BE2C (cell line): Measurements from ENCODE around the gene SCNN1B.
"Not testable (repeated sequence)": the region's sequence is repeated elsewhere in the genome, so short reads cannot be mapped to it uniquely, and the experiment has no call there.

Experiments used
- DNase-seq: peaks from one replicate; pipeline ENCODE4 v3.0.0-alpha.2; 2020
- H3K27me3 ChIP-seq: fragments of 250-450 bp; sonication (Bioruptor Pico); 2 replicates; pipeline ENCODE4 v1.5.1; 2020; ENCODE audit warnings: mild to moderate bottlenecking
- H3K36me3 ChIP-seq: fragments of 250-450 bp; sonication (Bioruptor Pico); 2 replicates; pipeline ENCODE4 v1.5.1; 2020; ENCODE audit warnings: mild to moderate bottlenecking
- H3K4me1 ChIP-seq: fragments of 250-450 bp; sonication (Bioruptor Pico); 2 replicates; pipeline ENCODE4 v1.5.1; 2020
- H3K4me3 ChIP-seq: 2 replicates; pipeline ENCODE4 v1.5.1; 2011; ENCODE audit warnings: low read depth, low read length
- H3K9me3 ChIP-seq: fragments of 250-450 bp; sonication (Bioruptor Pico); 2 replicates; pipeline ENCODE4 v1.5.1; 2020
- TF ChIP-seq, protein P1 (sequence below): IDR thresholded peaks from 2 replicates; pipeline ENCODE4 v1.5.1; 2012; ENCODE audit warnings: mild to moderate bottlenecking, low read depth, low read length

Gene SCNN1B

DNA sequence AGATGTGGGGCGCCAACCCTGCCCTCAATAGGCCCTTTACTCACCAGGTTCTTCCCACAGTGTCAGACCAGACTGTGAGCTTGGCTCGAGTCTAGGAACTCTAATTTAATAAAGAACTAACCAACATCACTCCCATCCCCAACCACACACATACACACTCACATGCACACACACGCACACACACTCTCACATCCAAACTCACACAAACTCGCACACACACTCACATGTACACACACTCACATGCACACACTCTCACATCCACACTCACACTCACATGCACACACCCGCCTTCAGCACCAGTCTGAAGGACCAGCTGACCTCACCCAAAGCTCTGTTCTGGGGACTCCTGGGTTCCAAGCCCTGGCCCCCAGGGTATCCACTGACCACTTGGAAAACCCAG lies 87.1 kb downstream of the SCNN1B start:
- no peak for DNase-seq
- Histone ChIP-seq H3K4me1 (no peaks in the 10 kb centered on the region), H3K4me3 (no peak overlapping the region), H3K9me3 (no peaks in the 10 kb centered on the region), H3K27me3 (no peaks in the 10 kb centered on the region), H3K36me3 (peaks cover 6% of the 10 kb centered on the region; the same call in 1 of the 2 replicates)
- TF ChIP-seq, protein P1, sequence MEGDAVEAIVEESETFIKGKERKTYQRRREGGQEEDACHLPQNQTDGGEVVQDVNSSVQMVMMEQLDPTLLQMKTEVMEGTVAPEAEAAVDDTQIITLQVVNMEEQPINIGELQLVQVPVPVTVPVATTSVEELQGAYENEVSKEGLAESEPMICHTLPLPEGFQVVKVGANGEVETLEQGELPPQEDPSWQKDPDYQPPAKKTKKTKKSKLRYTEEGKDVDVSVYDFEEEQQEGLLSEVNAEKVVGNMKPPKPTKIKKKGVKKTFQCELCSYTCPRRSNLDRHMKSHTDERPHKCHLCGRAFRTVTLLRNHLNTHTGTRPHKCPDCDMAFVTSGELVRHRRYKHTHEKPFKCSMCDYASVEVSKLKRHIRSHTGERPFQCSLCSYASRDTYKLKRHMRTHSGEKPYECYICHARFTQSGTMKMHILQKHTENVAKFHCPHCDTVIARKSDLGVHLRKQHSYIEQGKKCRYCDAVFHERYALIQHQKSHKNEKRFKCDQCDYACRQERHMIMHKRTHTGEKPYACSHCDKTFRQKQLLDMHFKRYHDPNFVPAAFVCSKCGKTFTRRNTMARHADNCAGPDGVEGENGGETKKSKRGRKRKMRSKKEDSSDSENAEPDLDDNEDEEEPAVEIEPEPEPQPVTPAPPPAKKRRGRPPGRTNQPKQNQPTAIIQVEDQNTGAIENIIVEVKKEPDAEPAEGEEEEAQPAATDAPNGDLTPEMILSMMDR: no peak

DNA sequence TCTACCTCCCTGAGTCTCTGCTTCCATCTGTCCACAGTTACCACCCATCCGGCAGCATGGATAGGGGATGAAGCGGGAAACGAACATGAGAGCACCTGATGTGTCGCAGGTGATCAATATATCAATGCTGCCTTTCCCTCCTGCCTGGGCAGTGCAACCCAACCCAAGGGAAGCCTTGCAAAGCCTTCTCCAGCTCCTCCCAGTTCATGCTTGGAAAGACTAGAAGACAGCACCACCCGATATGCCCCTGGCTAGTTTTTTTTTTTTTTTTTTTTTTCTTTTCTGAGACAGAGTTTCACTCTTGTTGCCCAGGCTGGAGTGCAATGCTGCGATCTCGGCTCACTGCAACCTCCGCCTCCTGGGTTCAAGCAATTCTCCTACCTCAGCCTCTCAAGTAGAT lies 87.8 kb downstream of the SCNN1B start:
- not testable (repeated sequence) for H3K36me3 ChIP-seq, H3K9me3 ChIP-seq, DNase-seq, H3K27me3 ChIP-seq, H3K4me3 ChIP-seq, H3K4me1 ChIP-seq

DNA sequence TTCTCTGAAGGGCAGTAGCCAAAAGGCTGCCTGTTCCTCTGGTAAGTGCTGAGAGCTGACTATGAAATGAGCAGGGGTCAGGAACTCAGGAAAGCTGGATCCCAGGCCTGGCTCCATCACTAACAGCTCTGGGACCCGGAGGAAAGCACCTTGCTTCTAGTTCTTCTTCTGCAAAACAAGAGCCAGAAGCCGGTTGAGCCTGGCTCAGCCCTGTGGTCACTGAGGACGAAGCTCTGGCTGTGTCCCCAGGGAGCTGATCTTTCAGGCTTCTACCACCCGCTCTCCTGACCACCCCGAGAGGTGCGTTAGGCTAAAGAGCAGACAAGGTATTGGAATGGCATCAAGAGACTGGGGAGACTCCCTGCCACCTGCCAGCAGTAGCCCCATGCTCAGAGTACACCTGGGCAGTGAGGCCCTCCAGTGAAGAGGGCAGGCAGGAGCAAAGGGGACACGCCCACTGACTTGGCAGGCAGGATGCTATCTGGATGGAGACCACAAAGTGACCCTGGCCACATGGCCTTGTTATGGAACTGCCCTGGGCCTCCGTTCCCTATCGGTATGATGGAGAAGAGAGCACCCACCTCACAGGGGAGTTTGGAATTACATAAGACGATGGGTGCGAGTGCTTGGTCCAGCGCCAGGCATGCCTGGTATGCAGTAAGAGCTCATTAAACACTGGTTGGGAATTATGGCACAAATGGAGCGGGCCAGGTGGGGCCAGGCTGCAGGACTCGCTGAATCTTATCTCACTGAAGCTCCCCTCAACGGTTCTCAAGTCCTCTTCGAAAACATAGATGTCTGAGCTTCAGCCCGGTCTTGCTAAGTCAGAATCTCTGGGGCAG lies 89.5 kb downstream of the SCNN1B start:
- no peaks in the 10 kb centered on the region for H3K4me1 ChIP-seq
- DNase-seq: no peak
- H3K9me3 ChIP-seq: no peaks in the 10 kb centered on the region
- H3K36me3 ChIP-seq: peaks cover 6% of the 10 kb centered on the region; the same call in 1 of the 2 replicates
- TF ChIP-seq, protein P1: no peak
- H3K27me3 ChIP-seq: no peaks in the 10 kb centered on the region
- no peak overlapping the region for H3K4me3 ChIP-seq

DNA sequence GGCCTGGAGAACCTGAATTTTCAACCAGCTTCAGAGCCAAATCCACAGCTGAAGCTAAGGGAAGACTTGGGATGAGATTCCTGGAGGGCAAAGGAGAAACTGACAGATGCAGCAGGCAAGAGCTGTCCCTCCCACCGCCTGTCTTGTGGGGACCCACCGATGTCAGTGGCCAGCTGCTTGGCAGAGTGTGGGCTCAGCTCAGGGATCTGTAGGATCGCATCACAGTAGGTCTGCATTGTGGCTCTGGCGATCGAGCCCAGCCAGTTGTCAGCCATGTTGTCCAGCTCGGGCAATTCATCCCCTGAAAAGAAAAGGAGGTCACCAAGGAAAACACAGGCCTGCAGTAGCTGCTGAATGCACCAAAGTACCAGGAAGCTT lies 90.1 kb downstream of the SCNN1B start:
- Histone ChIP-seq H3K4me3 (no peak overlapping the region), H3K9me3 (no peaks in the 10 kb centered on the region), H3K27me3 (no peaks in the 10 kb centered on the region), H3K4me1 (no peaks in the 10 kb centered on the region), H3K36me3 (peaks cover 12% of the 10 kb centered on the region)
- no peak for DNase-seq
- TF ChIP-seq, protein P1: no peak

- H3K4me1 ChIP-seq: no peaks in the 10 kb centered on the region
- H3K27me3 ChIP-seq: no peaks in the 10 kb centered on the region
- peaks cover 17% of the 10 kb centered on the region for H3K36me3 ChIP-seq
- H3K4me3 ChIP-seq: no peak overlapping the region
- no peak for DNase-seq
- TF ChIP-seq, protein P1: no peak
- H3K9me3 ChIP-seq: no peaks in the 10 kb centered on the region
Measured at GRCh38 chr16:23394141-23394831, 92.2 kb downstream of the SCNN1B start.

DNA sequence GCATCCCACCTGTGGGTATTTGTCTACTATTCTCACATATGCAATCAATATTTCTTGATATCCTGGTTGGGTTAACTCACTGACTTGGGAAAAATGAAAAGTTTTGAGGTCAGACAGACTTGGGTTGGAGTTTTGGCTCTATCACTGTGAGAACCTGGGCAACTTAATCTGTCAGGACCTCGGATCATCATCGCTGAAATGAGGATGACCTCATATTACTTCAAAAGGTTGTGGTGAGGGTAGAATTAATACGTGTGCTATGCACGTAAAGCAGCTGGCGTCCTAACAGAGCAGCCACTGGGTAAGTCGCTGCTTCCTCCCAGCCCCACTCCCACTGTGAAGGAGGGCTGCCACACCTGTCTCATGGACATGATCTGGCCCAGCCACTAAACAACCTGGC lies 93.6 kb downstream of the SCNN1B start:
- H3K4me1 ChIP-seq: no peaks in the 10 kb centered on the region
- H3K27me3 ChIP-seq: no peaks in the 10 kb centered on the region
- H3K4me3 ChIP-seq: no peak overlapping the region
- DNase-seq: no peak
- no peaks in the 10 kb centered on the region for H3K9me3 ChIP-seq
- TF ChIP-seq, protein P1: no peak
- H3K36me3 ChIP-seq: peaks cover 22% of the 10 kb centered on the region
